ENCODE results near the gene P4HA2. TPM values are rescaled to one million over a fixed set of nuclear protein-coding genes. Genes with fewer than 3 reads are reported as not detected.

P4HA2 gene
- total RNA-seq, 1 experiment from 2014 or later, result 25.1 TPM

GRCh38 chr5:132230871-132231270 is 3.2 kb upstream of the P4HA2 start:
- Histone ChIP-seq H3K27me3 (ENCODE audit: control insufficient read depth, insufficient read depth, low read length) (no peaks in the 10 kb centered on the region), H3K27ac (ENCODE audit: low read length) (no peak overlapping the region), H3K4me1 (ENCODE audit: control insufficient read depth, insufficient read depth, low read length) (no peaks in the 10 kb centered on the region), H3K36me3 (ENCODE audit: control insufficient read depth, insufficient read depth, low read length) (no peaks in the 10 kb centered on the region), H3K9me3 (ENCODE audit: control insufficient read depth, insufficient read depth, low read depth, low read length) (no peaks in the 10 kb centered on the region), H3K4me3 (ENCODE audit: low read depth in 2 of 2, low read length in 2 of 2) (no peak overlapping the region)
- no TSS peak for BruUV-seq (replicated peaks)
- no peak for ATAC-seq
- ChIA-PET POLR2A (no interaction called here), CTCF (no interaction called here)
- intact Hi-C loops (cut with micrococcal nuclease; ENCODE audit: unreplicated experiment), result no loop called here
- DNase-seq (ENCODE audit: low read depth, low spot score), result no peak
- in situ Hi-C loops (cut with HindIII; ENCODE audit: low pct_unique_long_range_greater_than_20kb, low sequenced_read_pairs), result no loop called here
- TF ChIP-seq SIN3A (IDR thresholded peaks at IDR 0.05; ENCODE audit: borderline replicate concordance, insufficient read depth, low read depth, low read length), result no peak
- TF ChIP-seq REST (IDR thresholded peaks at IDR 0.05; ENCODE audit: insufficient read depth in 1 of 2, low read depth in 2 of 2, low read length in 1 of 2), result no peak
- TF ChIP-seq POLR2AphosphoS5 (IDR thresholded peaks at IDR 0.05; ENCODE audit: low read depth, low read length), result no peak
- no peak for TF ChIP-seq CTCF (IDR thresholded peaks at IDR 0.05)
- no peak for TF ChIP-seq TCF7L2 (IDR thresholded peaks at IDR 0.05; ENCODE audit: low read depth, low read length)

DNA sequence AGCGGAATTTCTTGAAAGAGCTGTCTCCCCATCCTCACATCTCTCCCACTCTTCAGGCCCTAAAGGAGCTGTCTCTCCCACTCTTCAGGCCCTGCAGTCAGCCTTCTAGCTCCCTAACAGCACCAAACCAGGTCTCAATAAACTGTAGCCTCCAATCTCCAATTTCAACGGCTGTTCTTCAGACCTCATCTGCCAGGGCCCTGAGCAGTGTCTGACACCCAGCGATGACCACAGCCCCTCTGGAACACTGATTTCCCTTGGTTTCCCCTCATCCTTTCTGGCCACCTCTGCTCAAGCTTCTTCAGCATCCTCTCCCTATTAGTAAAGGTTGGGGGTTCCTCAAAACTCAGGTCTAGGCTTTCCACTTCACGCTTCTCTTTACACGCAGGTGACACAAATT is 1.6 kb upstream of the P4HA2 start:
- no peaks in the 10 kb centered on the region for H3K4me1 ChIP-seq (ENCODE audit: control insufficient read depth, insufficient read depth, low read length)
- in situ Hi-C loops (cut with HindIII; ENCODE audit: low pct_unique_long_range_greater_than_20kb, low sequenced_read_pairs), result no loop called here
- intact Hi-C loops (cut with micrococcal nuclease; ENCODE audit: unreplicated experiment), result no loop called here
- BruUV-seq (replicated peaks), result no TSS peak
- no peak overlapping the region for H3K4me3 ChIP-seq (ENCODE audit: low read depth in 2 of 2, low read length in 2 of 2)
- no peaks in the 10 kb centered on the region for H3K36me3 ChIP-seq (ENCODE audit: control insufficient read depth, insufficient read depth, low read length)
- TF ChIP-seq TCF7L2 (IDR thresholded peaks at IDR 0.05; ENCODE audit: low read depth, low read length), result no peak
- no peak for TF ChIP-seq POLR2AphosphoS5 (IDR thresholded peaks at IDR 0.05; ENCODE audit: low read depth, low read length)
- no peak for TF ChIP-seq CTCF (IDR thresholded peaks at IDR 0.05)
- TF ChIP-seq SIN3A (IDR thresholded peaks at IDR 0.05; ENCODE audit: borderline replicate concordance, insufficient read depth, low read depth, low read length), result no peak
- TF ChIP-seq REST (IDR thresholded peaks at IDR 0.05; ENCODE audit: insufficient read depth in 1 of 2, low read depth in 2 of 2, low read length in 1 of 2), result no peak
- CTCF ChIA-PET, result no interaction called here
- DNase-seq (ENCODE audit: low read depth, low spot score) (no peak), ATAC-seq (no peak)
- POLR2A ChIA-PET, result no interaction called here
- H3K27ac ChIP-seq (ENCODE audit: low read length), result no peak overlapping the region
- no peaks in the 10 kb centered on the region for H3K27me3 ChIP-seq (ENCODE audit: control insufficient read depth, insufficient read depth, low read length)
- no peaks in the 10 kb centered on the region for H3K9me3 ChIP-seq (ENCODE audit: control insufficient read depth, insufficient read depth, low read depth, low read length)

All from Panc1 (cell line).